GM21717 (cell line): ENCODE data around the gene SKI.
A peak's percentile ranks its signal among the peaks of the same experiment; 100 is the strongest.

Experiments
- ATAC-seq: cut with Tn5 transposase; IDR thresholded peaks from one replicate; pipeline ENCODE4 v1.9.1; 2021; ENCODE audit warnings: mild to moderate bottlenecking, moderate library complexity; ENCODE audit not compliant: unreplicated experiment

SKI gene

DNA sequence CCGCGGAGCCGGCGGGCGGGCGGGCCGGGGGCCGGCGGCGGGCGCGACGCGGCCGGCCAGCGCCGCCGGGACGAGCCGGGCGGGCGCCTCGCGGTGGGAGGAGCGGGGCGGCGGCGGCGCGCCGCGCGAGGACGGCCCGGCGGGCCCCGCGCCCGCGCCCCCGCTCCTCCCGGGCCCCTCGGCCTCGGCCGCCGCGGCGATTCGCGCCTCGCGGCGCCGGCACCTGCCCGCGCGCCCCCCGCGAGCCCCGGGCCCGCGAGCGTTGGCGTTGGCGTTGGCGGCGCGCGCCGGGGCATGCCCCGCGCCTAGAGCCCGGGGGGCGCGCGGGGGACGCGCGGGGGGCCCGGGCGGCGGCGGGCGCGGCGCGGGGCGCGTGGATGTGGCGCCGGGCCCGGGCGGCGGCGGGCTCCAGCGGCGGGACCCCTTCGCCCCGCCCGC lies at the start of gene SKI:
Gene SKI (plus strand): TSS at position 163 of the 438 bp plus-strand sequence. CDS start 448 bp downstream, outside the sequence.
- ATAC-seq, result no peak

DNA sequence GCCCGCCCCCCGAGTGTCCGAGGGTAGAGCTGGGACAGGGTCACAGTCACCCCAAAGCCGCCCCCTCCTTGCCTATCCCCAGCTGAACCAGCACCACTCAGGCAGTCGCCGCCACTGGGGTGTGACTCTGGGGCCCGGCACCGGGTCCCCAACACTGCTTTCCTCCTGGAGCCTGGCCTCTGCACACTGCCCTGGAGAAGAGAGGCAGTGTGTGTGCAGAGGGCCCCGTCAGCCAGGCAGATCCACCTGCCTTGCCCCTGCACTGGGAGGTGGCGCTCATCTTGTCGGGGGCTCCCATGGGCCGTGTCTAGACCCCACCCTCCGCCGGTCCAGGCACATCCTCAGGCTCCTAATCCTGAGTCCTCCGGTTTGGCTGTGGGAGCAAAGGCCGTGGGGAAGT lies 49.2 kb upstream of the SKI start:
- ATAC-seq, result no peak

DNA sequence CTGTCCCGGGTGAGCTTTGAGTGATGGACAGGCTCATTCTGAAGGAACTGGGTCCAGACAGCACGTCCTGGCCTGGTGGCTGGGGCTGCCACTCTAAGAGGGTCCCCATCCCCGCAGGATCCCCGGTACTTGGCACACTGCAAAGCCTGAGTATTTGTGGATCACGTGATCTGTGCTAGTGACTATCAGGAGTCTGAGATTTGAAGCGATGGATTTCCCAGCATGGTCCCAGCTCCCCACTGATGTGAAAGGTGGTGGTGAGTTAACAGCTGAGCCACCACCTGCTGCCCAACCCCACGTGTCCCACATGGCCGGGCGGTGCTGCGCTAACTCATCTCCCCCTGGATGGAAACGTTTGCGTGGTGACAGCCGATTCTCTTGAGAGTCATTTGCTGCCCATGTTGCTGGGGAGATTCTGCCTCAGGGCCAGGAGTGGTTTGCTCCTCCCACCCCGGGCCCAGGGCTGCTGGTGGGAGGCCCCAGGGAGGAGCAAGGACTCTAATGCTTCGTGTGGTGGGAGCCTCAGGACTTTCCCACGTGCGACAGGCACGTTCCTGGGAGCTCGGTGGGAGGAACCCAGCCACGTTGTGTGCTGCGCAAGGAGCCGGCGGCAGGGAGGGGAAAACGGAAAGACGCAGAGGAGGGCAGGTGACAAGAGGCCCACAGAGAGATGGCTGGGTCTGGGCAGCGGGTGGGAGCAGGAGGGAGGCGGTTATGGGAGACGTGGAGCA lies 48.7 kb upstream of the SKI start:
- no peak for ATAC-seq

DNA sequence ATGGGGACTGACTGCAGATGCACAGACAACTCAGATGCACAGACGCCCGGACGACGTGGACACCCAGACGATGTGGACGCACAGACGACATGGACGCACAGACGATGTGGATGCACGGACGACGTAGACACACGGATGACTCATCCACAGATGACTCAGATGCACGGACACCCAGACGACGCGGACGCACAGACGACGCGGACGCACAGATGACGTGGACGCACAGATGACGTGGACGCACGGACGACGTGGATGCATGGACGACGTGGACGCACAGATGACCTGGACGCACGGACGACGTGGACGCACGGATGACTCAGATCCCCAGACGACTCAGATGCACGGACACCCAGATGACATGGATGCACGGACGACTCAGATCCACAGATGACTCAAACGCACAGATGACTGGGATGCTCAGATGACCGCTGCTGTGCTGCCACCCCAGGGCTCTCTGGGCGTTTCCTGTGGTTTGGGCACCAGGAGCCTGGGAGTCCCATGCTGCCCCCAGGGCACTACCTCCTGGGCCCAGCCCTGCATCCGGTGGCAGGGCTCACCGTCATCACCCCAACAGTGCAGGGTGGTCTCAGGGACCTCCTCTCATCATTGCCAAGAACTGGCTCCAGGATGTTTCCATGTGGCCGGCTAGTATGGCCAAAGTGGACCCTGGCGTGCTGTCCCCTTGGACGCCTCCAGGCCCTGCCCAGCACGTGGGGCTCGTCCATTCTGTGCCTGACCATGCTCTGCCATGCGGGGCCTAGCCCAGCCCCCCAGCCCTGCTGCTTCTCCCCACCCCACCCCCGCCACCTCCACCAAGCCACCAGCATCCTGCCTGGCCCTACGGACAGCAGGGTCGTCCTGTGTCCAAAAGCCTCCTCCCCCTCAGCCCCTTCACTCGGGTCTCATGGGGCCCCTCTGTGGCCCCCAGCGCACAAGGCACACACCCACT lies 47.5 kb upstream of the SKI start:
- ATAC-seq, result no peak

DNA sequence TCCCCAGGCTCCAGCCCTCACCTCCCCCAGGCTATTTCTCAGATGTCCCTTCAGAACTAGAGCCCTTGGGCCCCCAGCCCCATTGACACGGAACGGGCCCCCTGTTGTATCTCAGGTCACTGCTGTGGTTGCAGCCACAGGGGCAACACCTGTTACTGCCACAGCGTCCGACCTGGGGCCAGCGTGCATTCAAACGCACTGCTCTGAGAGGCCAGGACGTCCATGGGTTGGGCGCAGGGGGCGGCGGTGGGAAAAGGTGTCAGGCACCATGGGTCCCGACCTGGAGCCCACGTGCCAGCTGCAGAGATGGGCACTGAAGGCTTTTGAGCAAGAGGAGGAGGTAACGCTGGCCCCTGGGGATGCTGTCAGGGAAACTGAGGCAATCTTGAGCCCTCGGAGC lies 46.8 kb upstream of the SKI start:
- no peak for ATAC-seq

DNA sequence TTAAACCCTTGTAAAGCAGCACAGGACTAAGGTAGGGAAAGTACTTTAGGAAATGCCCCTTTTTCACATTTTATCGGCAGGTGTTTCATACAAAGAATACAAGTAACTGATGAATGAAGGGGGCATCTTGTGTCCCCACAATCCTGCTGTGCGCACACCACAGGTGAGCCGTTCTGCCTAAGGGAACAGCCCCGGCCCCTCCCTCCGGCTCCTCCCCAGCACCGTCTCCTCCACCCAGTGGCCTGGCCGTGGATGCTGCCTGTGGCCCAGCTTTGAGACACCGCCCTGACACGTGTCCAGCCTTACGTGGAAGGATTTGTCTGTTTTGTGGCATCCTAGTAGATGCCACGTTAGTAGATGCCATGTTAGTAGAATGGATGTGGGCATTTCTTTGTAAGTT lies 46.4 kb upstream of the SKI start:
- ATAC-seq, result no peak

DNA sequence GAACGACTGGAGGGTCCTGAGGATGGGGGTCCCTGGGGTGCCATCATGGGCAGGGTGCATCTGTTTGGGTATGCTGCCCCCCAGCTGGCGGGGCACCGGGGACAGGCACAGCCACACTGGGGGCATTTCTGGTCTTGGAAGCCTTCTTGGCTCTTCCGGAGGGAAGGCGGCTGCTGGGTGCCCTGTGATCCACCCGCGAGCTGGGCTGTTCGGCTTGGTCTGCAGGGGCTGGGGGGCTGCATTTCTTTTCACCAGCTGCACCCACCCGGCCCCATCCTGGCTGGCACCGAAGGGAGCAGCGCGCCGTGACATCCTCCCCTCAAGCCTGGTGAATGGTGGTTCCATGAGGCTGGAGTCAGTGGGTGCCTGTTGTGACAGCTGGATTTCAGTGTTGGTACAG lies 45.7 kb upstream of the SKI start:
- ATAC-seq, result no peak

DNA sequence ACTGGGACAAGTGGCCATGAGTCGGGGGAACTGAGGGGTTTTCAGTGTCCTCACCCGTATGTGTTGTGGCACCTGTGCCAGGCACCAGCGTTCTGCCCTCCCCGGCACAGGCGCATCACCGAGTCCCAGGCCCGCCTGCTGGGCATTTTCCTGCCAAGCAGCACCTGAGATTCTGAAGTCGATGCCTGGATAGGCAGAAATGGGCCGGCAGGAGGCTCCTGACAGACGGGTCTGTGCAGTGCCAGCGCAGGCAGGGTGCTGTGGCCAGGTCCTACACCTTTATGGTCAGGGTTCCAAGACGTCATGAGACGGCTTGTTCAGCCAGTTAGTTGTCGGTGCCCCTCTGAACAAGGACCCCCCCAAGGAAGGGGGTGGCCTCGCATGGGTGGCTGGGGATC lies 44.2 kb upstream of the SKI start:
- ATAC-seq, result no peak

DNA sequence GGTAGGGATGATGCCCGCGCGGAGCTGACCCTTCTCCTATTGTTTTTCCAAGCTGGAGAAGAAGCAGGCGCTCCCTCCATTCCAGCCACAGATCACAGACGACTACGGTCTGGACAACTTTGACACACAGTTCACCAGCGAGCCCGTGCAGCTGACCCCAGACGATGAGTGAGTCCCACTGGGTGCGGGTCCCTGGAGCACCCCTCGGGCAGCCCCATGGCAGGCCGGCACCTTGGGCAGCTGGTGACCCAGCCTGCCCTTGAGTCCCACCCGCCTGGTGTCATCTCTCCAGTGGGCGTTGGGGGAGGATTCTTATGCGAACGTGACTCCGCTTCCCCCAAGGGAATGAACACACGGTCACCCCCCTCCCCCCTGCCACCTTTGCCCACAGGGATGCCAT lies 43.6 kb upstream of the SKI start:
- no peak for ATAC-seq

DNA sequence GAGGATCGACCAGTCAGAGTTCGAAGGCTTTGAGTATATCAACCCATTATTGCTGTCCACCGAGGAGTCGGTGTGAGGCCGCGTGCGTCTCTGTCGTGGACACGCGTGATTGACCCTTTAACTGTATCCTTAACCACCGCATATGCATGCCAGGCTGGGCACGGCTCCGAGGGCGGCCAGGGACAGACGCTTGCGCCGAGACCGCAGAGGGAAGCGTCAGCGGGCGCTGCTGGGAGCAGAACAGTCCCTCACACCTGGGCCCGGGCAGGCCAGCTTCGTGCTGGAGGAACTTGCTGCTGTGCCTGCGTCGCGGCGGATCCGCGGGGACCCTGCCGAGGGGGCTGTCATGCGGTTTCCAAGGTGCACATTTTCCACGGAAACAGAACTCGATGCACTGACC lies 43.2 kb upstream of the SKI start:
- ATAC-seq, result no peak

DNA sequence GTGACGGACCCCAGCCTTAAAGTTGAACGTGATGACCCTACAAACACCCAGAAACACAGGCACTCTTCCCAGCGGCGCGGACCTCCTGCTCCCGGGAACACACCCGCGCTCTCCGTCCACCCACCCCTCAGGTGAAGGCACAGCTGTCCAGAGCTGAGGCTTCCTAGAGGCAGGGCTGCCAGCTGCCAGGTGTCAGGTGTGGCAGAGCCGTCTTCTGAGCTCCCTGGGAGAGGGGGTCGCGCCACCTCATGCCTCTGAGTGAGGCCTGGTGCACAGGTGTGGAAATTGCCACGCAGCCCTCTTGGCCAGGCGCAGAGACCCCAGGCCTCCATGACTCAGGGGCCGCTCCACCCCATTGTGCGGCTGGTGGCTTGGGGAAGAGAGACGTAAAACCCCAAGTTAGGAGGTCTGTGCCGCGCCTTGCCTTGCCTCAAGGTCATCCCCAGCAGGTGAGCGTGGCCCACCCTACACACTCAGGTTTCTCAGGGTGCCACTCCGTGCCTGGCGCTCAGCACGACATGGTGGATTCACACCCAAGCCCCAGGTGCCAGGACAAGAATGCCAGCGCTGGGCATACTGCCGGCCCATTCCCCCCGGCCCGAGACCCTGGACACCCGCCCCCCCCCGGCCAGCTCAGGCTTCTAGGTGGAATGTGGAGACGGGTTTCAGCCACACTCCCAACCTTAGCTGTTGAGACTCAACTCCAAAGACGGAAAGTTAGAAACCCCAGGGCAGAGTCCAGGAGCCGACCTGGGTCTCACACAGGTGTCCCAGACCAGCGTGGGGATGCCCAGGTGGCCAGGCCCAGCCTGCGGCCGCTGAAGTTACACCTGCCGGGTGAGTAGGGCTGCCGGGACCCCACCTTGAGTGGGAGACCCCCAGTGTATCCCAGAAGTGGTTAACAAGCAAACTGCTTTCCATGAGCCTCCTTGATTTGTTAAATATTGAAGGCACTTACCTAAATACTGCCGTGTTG lies 42.0 kb upstream of the SKI start:
- no peak for ATAC-seq

DNA sequence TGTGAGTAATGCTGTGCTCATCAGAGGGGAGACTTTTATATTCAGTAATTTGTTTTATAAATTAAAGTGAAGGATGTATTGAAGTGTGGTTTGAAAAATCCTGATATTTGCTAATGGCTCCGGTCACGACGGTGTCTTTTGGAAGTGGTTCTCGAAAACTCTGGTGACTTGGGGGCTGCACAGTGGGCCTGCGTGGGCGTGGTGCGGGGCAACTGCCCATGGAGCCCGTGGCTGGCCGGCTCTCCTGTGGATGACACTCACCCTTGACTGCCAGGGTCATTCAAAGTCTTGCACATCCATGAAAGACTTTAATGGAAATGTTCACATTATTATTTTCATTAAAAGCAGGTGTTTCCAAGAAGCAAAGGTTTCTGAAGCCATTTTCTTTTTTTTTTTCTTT lies 41.2 kb upstream of the SKI start:
- ATAC-seq, result no peak

DNA sequence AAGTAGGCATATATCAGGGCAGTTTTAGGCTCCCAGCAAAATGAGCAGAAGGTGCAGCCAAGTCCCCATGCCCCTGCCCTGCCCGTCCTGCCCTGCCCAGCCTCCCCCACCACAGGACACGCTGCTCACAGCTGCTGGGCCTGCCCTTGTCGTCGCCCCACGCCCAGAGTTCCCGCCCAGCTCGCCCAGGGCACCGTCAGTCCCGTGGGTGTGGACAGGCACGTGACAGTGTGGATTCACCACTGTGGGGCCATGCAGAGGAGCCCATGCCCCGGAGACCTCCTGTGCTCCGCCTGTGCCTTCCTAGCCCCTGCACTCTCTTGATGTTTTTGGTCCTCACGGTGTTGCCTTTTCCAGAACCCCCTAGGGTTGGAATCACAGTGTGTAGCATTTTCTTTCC lies 40.5 kb upstream of the SKI start:
- ATAC-seq, result no peak

DNA sequence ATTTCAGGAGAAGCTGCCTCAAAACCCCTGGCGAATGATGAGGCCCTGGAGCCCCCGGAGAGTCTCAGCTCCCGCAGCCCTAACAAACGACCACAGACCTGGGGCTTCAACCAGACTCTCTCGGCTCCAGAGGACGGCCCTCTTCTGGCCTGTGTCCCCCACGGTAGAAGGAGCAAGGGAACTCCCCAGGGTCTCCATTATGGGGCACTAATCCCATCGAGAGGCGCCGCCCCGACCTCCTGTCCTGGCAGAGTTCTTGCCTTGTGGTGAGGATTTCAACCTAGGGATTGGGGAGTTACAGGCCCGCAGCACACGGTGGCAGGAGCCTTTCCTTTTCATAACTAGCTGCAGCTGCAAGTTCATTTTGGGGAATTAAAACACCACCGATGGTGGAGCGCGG lies 39.8 kb upstream of the SKI start:
- no peak for ATAC-seq

DNA sequence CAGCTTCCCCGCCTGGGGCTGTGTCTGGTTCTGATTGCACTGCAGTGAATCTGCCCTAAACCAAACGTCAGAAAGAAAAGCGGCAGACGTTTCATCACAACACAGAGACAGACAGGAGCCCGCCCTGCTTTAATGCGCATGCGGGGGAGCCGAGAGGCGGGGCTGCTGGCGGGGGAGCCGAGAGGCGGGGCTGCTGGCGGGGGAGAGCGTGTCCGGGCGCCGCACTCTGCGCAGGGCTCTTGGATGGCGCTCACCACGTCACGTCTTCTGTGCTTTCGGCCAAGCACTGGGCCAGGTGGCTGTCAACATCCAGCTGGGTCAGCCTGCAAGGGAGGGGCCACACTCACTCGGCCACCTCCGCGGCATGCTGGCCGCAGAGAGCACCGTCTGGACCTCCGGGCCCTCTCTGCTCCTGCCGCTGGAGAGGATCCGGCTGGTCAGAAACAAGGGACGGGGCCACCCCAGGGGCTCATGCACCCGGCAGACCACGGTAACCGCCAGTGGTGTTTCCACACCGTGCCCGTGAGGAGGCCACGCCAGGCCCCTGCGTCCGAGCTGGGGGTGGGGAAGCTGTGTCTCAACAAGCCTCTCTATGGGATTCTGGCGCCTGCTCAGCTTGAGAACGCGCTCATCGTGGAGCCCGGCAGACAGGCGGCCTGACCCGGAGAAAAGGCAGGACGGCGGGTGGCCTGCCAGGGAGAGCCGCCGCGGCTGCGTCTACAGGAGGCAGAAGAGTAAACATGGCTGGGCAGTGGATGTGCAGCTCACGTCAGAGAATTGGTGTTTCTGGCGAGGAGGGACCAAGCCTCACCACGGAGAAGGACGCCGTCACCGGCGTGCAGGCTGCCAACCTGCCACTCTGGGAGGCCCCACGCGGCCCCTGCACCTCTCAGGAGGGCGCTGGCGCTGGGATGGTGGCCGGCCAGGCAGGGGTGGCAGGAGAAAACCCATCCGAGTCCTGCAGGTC lies 38.4 kb upstream of the SKI start:
- ATAC-seq, result peak; percentile 58

DNA sequence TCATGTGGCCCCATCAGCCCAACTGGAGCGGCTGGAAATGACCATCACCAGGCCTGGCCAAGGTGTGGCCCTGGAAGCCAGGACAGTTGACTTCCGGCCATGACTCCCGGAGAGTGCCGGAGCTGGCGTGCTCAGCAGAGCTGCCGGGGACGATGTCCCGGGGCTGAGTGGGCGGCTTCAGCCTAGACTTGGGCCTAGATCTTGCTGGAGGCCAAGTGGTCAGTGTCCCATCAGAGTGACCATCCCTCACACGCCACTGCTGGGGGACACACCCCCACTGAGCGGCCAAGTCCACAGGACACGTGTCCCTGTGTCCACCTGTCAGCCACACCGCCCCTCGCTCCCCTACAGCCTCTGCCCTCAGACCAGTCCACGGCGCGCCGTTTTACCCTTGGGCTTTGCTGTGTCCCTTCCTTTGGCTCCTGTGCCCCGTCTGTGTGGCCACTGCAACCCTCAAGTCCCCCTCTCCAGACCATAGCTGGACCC lies 37.6 kb upstream of the SKI start:
- ATAC-seq, result no peak

DNA sequence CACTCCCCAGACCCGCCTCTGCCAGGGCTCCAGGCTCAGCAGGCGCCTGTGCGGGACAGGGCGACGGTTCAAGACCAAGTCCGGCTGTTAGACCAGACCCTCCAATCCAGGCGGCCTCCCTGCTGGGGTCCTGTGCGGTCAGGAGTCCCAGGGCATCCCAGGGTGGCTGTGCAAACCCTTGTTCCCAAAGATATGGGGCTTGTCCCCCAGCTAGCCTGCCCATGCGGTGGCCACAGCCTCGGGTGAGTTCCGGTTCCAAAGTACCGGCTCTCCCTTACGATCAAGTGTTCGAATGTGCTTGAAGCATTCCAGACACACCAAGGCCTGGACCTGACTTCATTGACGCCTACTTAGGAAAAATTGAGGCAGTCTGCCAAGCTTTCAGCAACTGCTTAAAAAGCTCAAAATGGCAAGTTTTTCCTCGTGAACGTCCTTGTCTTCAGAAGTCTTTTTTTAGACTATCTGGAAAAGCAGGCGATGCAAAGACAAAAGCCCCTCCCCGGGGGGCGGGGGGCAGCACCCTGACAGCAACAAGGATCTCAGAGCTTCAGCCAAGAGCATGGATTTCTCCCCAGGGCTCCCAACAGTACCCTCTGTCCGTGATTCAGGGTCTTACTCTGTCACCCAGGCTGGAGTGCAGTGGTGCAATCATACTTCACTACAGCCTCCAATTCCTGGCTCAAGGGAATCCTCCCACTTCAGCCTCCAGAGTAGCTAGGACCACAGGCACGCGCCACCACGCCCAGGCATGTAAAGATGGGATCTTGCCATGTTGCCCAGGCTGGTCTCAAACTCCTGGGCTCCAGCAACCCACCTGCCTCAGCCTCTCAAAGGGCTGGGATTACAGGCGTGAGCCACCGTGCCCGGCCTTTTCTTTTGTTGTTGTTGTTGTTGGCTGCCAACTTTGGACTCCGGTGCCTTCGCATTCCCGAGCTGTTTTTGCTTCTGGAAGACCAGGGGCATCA lies 35.8 kb upstream of the SKI start:
- no peak for ATAC-seq

DNA sequence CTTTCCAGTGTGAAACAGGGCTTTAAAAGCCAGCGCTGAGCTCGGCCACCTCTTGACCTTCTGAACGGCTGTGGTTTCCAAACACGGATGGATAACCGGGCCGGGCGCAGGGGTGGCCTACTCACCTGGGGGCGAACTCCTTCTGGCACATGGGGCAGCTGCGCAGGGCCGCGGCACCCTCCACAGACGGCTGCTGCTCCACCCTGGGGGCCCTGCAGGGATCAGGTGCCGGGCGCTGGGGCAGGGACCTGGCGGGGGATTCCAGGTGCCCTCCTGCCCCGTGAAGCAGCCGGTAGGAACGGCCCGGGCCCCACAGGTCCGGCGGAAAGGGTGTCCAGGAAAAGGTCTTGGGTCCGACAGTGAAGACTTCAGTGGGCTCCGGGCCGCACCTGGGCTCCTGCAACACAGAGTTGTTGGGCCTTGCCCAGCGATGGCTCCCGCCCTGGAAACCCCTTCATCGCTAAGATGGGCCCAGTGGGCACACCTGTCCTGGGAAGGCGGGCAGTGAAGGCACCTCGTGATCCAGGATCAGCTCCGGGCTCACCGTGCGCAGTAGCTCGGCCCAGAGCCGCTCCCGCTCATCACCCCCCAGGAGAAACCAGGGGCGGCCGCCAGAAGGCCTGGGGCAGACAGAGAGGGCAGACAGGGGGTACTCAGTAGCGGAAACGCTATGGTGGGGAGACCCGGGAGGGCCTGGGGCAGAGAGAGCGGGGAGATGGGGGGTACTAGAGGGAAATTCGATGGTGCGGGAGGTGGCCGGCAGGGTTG lies 34.4 kb upstream of the SKI start:
- no peak for ATAC-seq
